ENCODE data around the gene THSD4.

Gene THSD4

DNA sequence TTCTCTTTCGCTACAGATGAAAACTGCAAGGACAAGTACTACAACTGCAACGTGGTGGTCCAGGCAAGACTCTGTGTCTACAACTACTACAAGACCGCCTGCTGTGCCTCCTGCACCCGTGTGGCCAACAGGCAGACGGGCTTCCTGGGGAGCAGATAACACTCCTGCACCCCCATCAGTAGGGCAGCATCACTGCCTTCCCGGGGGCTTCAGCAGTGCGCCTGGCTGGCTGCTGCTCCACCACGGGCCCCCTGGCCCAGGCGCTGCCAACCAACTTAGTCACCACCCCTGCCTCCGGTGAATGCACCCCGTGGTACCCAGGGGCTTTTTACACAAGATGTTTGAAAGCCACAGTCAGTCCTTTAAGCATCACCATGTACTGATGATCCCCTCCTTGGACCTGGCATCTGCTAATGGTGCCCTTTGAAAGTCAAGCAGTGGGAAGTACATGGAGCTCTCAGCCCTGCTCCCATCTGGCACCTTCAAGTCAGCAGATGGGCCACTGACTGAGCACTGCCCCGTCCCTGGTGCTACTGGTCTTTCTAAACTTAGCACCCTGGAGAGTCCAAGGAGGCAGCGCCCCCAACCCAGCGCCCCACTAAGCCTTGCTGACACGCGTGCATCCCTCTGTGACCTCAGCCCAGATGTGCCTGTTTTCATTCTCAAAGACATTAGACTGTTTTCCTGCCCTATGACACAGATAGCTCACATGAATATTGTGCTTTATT is 662.1 kb downstream of the THSD4 start:
- DNase-seq: no peak

DNA sequence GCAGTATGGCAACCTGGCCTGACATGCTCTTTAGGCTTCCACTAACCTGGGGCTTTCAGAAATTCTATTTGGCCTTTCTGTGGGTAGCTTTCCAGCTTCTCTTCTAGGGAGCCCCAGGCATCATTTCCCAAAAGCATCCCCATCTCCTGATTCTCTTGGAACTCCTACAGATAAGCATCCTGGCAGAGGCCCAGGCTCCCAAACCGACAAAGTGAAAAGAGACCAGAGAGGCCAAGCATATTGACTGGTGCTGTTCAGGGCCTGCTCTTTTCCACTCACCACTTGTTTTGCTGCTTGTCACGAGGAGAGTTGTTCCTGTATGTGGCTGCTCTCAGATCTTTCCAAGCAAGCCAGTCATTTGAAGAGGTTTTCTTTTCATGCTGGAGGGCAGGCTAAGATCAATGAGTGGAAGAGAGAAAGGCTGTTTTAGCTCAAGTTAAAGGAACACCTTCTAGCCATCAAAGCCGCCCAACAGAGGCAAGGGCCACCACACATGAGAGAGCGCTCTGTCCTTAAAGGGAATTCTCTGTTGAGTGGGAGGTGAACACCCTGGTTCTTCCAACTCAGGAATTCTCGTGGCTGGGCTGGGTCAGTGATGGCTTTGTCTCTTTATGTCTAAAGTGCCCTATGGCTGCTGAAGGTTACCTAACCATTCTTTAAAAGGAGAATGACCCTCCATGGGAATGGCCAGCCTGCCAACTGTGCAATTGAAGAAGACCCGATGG is 664.0 kb downstream of the THSD4 start:
- DNase-seq: no peak

GRCh38 chr15:71780115-71780976 is 665.1 kb downstream of the THSD4 start:
- no peak for DNase-seq

DNA sequence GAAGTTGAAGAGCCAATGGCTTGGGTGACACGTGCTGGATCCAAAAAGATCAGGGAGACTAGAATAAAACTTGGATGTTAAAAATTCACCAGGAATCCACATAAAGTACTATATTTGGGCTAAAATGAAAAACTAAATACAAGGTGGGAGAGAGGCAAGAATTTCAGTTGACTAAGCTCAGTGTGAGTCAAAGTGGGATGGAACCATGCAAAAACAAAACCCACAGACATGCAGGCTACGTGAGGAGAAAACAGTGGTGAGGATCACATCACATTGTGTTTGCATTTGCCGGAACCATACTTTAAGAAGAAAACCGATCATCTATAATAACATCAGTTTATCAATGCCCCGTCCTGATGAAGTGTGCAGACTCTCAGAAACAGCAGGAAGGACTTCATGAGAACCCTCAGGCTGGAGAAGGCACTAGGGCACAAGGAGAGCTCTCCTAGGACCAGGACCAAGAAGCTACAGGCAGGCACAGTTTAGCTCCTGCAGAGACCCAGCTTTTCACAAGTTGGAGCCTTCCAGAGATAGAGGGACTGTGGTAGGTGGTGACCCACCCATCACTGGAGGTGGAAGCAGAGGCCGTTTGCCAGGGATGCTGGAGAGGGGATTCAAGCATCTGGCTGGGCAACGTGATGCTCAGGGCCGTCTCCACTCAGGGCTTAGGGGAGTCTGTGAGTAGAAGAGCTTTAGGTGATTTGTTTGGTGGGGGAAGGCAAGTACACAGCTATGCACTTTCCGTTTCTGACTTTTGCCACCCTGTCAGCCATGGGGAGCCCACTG is 666.1 kb downstream of the THSD4 start:
- no peak for DNase-seq

GRCh38 chr15:71781965-71782265 is 666.6 kb downstream of the THSD4 start:
- DNase-seq: no peak

DNA sequence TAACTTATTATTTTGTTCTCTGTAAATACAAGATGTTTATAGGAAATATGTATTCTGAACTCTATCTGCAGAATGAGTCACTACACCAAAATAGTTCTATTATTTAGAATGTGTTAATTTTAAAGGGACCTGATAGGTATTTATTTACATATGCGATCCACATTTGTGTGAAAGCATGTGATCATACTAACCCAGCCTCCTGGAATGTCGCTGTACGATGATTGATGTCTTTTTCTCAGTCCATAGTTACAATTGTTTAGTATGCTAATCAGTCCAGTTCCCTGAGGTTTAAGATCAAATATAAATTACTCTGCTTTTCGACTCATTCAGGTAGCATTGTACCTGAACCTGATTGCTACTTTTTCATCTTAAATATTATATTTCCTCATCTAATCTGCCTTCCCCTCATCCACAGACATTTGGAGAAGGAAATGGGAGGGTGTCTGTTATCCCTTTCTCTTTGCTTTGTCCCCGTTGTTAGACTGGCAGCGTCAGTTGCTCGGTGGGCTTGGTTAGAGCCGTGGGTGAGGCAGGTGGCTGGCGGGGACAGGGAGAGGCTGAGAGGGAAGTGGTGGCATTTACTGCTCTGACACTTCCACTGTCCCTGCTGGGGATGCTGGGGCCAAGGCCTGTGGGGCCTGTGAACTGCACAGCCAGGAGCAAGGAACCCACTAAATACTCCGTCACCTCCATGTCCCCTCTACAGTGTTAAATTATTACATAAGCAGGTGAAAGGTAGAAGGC is 667.3 kb downstream of the THSD4 start:
- no peak for DNase-seq

DNA sequence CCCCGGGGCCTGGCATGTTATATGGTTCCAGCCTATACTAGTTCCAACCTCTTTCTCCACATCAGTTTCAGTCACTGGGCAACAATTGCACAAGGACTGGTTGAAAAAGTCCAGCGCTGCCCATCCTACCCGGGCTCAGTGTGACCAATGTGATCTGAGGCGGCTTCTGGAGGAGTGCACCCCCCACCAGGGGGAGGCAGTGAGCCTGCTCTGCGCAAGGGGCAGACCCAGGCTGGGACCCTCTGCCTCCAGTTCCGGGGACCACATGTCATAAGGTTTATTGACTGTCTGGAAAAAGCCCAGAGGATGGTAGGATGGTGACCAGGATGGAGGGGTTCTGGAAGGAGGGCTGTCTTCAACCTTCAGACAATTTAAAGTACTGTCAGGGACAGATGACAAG is 669.4 kb downstream of the THSD4 start:
- no peak for DNase-seq

DNA sequence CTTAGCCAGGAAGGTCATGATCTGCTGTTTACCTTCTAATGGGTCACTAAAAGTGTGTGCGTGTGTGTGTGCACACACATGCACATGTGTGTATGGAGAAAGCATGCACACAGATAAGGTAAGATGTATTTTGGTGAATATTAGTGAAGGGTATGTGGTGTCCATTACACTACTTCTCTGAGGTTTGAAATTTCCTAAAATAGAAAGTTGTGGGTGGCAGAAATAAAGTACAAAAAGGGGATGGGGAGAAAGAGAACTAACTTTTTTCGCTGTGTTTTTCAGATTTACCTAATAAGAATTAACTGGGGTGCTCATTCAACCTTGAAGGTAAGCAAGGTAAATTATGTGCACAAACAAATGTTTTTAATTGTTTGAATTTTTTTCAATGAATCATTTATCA is 670.7 kb downstream of the THSD4 start:
- DNase-seq: no peak

- DNase-seq: no peak
Measured at GRCh38 chr15:71786673-71787072, 671.4 kb downstream of the THSD4 start.

- no peak for DNase-seq
Measured at GRCh38 chr15:71788646-71789579, 673.6 kb downstream of the THSD4 start.

GRCh38 chr15:71789616-71790015 is 674.3 kb downstream of the THSD4 start:
- DNase-seq: no peak

- no peak for DNase-seq
Measured at GRCh38 chr15:71790081-71790480, 674.8 kb downstream of the THSD4 start.

- no peak for DNase-seq
Measured at GRCh38 chr15:71791975-71792374, 676.7 kb downstream of the THSD4 start.

DNA sequence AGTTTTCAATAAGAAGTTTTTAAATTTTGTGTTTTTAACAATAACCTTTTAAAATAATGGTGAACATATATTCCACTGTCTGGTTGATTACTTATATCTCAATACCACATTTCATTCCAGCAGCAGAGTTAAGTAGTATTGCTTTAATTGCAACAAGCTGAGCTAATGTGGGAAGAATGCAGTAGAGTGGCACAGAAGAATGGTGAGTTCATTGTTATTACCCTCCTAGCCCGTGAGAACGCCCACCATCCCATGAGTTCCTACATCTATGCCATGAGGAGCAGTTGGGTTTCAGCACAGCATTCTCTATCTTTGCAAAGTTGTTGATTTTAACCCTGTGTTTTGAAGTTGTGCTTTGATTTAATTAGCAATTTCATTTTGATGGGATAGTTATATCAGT is 677.2 kb downstream of the THSD4 start:
- DNase-seq: no peak

GRCh38 chr15:71798641-71799040 is 683.4 kb downstream of the THSD4 start:
- no peak for DNase-seq

GRCh38 chr15:71800190-71800589 is 684.9 kb downstream of the THSD4 start:
- DNase-seq: no peak

GRCh38 chr15:71800835-71801745 is 685.8 kb downstream of the THSD4 start:
- DNase-seq: no peak

DNA sequence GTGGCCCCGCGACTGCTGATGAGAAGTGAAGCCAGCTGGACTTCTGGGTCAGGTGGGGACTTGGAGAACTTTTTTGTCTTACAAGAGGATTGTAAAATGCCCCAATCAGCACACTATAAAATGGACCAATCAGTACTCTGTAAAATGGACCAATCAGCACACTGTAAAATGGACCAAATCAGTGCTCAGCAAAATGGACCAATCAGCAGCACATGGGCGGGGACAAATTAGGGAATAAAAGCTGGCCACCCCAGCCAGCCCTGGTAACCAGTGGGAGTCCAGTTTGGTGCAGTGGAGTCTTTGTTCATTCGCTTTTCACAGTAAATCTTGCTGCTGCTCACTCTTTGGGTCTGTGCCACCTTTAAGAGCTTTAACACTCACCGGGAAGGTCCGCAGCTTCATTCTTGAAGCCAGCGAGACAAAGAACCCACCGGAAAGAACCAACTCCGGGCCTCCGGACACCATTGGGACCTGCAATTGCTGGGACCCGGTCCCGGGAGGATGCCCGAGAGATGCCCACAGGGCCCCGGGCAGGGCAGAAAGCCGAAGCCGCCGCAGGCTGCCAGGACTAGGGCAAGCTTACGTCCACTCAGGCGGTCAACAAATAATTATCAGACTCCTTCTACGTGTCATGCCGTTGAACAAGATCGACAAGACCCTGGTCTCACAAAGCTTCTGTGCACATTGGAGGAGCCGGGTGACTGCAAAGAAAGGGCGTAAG is 686.8 kb downstream of the THSD4 start:
- DNase-seq: no peak

- no peak for DNase-seq
Measured at GRCh38 chr15:71802770-71803169, 687.5 kb downstream of the THSD4 start.

Measured in NCI-H187 treated with DMSO at 0.1 percent for 48 hours (cell line).